Activated effector memory CD4-positive, alpha-beta T cell treated with anti-CD3 and anti-CD28 coated beads, Interleukin-2, amount 50 U/mL, for 16 hours (primary cell): ENCODE results near the gene FOXA1.

Experiments
- DNase-seq: peaks from one replicate; pipeline ENCODE4 v3.0.0-alpha.2; 2020

FOXA1 gene

GRCh38 chr14:37594971-37595808, at the start of gene FOXA1, which contains the start of gene TTC6:
Gene FOXA1 (minus strand): TSS chr14:37595249. CDS start chr14:37594972, 277 bp downstream.
Gene TTC6 (plus strand): TSS chr14:37595629. CDS start chr14:37622065, 26,436 bp downstream.
- peak; percentile 62 for DNase-seq

- no peak for DNase-seq
These were observed 48.7 kb upstream of the FOXA1 start for GRCh38 chr14:37643701-37644100.

GRCh38 chr14:37642125-37642524, 47.1 kb upstream of the FOXA1 start:
- DNase-seq, result no peak

GRCh38 chr14:37641117-37641516, 46.1 kb upstream of the FOXA1 start:
- no peak for DNase-seq

GRCh38 chr14:37638599-37638998, 43.5 kb upstream of the FOXA1 start:
- no peak for DNase-seq

- no peak for DNase-seq
These were observed 42.3 kb upstream of the FOXA1 start for GRCh38 chr14:37637341-37637740.

- DNase-seq, result no peak
These were observed 30.8 kb upstream of the FOXA1 start for GRCh38 chr14:37625597-37626595.

GRCh38 chr14:37623971-37624370, 28.9 kb upstream of the FOXA1 start:
- DNase-seq, result no peak

GRCh38 chr14:37623426-37623951, 28.4 kb upstream of the FOXA1 start:
- DNase-seq, result no peak

GRCh38 chr14:37622231-37622923, 27.3 kb upstream of the FOXA1 start:
- no peak for DNase-seq

- DNase-seq, result no peak
These were observed 25.8 kb upstream of the FOXA1 start for GRCh38 chr14:37620856-37621255.

- no peak for DNase-seq
These were observed 23.5 kb upstream of the FOXA1 start for GRCh38 chr14:37618498-37619028.

- no peak for DNase-seq
These were observed 22.9 kb upstream of the FOXA1 start for GRCh38 chr14:37617864-37618365.

- no peak for DNase-seq
These were observed 21.8 kb upstream of the FOXA1 start for GRCh38 chr14:37616853-37617252.

- DNase-seq, result no peak
These were observed 20.7 kb upstream of the FOXA1 start for GRCh38 chr14:37615582-37616289.

GRCh38 chr14:37610945-37611523, 16.0 kb upstream of the FOXA1 start:
- DNase-seq, result no peak

GRCh38 chr14:37608649-37609048, 13.6 kb upstream of the FOXA1 start:
- no peak for DNase-seq

GRCh38 chr14:37606678-37607077, 11.6 kb upstream of the FOXA1 start:
- DNase-seq, result no peak

- no peak for DNase-seq
These were observed 8.7 kb upstream of the FOXA1 start for GRCh38 chr14:37603688-37604251.

GRCh38 chr14:37602605-37603453, 7.8 kb upstream of the FOXA1 start:
- no peak for DNase-seq
